ENCODE measurements around the gene SCUBE1. TPM values are rescaled to one million over a fixed set of nuclear protein-coding genes. Genes with fewer than 3 reads are reported as not detected.

SCUBE1 gene
- total RNA-seq, 3 donors from 2014 or later, result 0.48 to 0.98 (median 0.88) TPM

- Histone ChIP-seq H3K36me3 (no peaks in the 10 kb centered on the region), H3K27ac (no peak overlapping the region), H3K4me1 (no peaks in the 10 kb centered on the region), H3K9me3 (no peaks in the 10 kb centered on the region), H3K27me3 (no peaks in the 10 kb centered on the region), H3K4me3 (no peak overlapping the region)
- intact Hi-C loops (cut with DNase I; ENCODE audit: low total_unique reads), result no loop called here
- TF ChIP-seq POLR2A (IDR thresholded peaks at IDR 0.05) (no peak), POLR2AphosphoS5 (IDR thresholded peaks at IDR 0.05) (no peak), CTCF (IDR thresholded peaks at IDR 0.05) (no peak)
- DNase-seq (ENCODE audit: low spot score in 2 of 2), result no peak
Measured at GRCh38 chr22:43199541-43199940, 143.6 kb downstream of the SCUBE1 start.

- H3K27me3 ChIP-seq, result no peaks in the 10 kb centered on the region
- no peak overlapping the region for H3K27ac ChIP-seq
- no peaks in the 10 kb centered on the region for H3K9me3 ChIP-seq
- intact Hi-C loops (cut with DNase I; ENCODE audit: low total_unique reads), result no loop called here
- no peak overlapping the region for H3K4me3 ChIP-seq
- no peak for DNase-seq (ENCODE audit: low spot score in 2 of 2)
- H3K36me3 ChIP-seq, result no peaks in the 10 kb centered on the region
- TF ChIP-seq CTCF (IDR thresholded peaks at IDR 0.05) (no peak), POLR2A (IDR thresholded peaks at IDR 0.05) (no peak), POLR2AphosphoS5 (IDR thresholded peaks at IDR 0.05) (no peak)
- no peaks in the 10 kb centered on the region for H3K4me1 ChIP-seq
Measured at GRCh38 chr22:43198936-43199335, 144.2 kb downstream of the SCUBE1 start.

- intact Hi-C loops (cut with DNase I; ENCODE audit: low total_unique reads), result no loop called here
Measured at GRCh38 chr22:43198126-43198525, 145.0 kb downstream of the SCUBE1 start.

GRCh38 chr22:43197271-43197941, 145.8 kb downstream of the SCUBE1 start:
- TF ChIP-seq POLR2A (IDR thresholded peaks at IDR 0.05) (no peak), POLR2AphosphoS5 (IDR thresholded peaks at IDR 0.05) (no peak), CTCF (IDR thresholded peaks at IDR 0.05) (no peak)
- Histone ChIP-seq H3K9me3 (no peaks in the 10 kb centered on the region), H3K4me3 (peak overlapping the region in 1 of 3 donors; percentile 29), H3K4me1 (no peaks in the 10 kb centered on the region), H3K27me3 (no peaks in the 10 kb centered on the region), H3K27ac (peak overlapping the region in 1 of 2 donors; percentile 32), H3K36me3 (no peaks in the 10 kb centered on the region)
- peak in 1 of 2 donors; percentile 41 for DNase-seq (ENCODE audit: low spot score in 2 of 2)
- intact Hi-C loops (cut with DNase I; ENCODE audit: low total_unique reads), result no loop called here

More at GRCh38 chr22:43198126-43198525, 145.0 kb downstream of the SCUBE1 start:
- TF ChIP-seq POLR2A (IDR thresholded peaks at IDR 0.05), result no peak
- TF ChIP-seq POLR2AphosphoS5 (IDR thresholded peaks at IDR 0.05), result no peak
- no peak for TF ChIP-seq CTCF (IDR thresholded peaks at IDR 0.05)
- DNase-seq (ENCODE audit: low spot score in 2 of 2), result no peak
- Histone ChIP-seq H3K27ac (no peak overlapping the region), H3K9me3 (no peaks in the 10 kb centered on the region), H3K4me1 (no peaks in the 10 kb centered on the region), H3K27me3 (no peaks in the 10 kb centered on the region), H3K36me3 (no peaks in the 10 kb centered on the region), H3K4me3 (no peak overlapping the region)

- H3K27me3 ChIP-seq, result no peaks in the 10 kb centered on the region
- no peak overlapping the region for H3K4me3 ChIP-seq
- no peaks in the 10 kb centered on the region for H3K36me3 ChIP-seq
- intact Hi-C loops (cut with DNase I; ENCODE audit: low total_unique reads), result no loop called here
- no peak for DNase-seq (ENCODE audit: low spot score in 2 of 2)
- no peaks in the 10 kb centered on the region for H3K4me1 ChIP-seq
- H3K9me3 ChIP-seq, result no peaks in the 10 kb centered on the region
- no peak overlapping the region for H3K27ac ChIP-seq
- TF ChIP-seq POLR2AphosphoS5 (IDR thresholded peaks at IDR 0.05), result no peak
- no peak for TF ChIP-seq CTCF (IDR thresholded peaks at IDR 0.05)
- no peak for TF ChIP-seq POLR2A (IDR thresholded peaks at IDR 0.05)
Measured at GRCh38 chr22:43191831-43192230, 151.3 kb downstream of the SCUBE1 start.
